HL-60 (cell line): ENCODE measurements around the gene PDE1C.
"Not testable (repeated sequence)": the region's sequence is repeated elsewhere in the genome, so short reads cannot be mapped to it uniquely, and the experiment has no call there.

Experiments
- DNase-seq, 2 experiments: peaks; one replicate each; pipeline ENCODE4 v3.0.0-alpha.2; 2010 to 2020; ENCODE audit warnings: low read depth in 1 of 2, low spot score in 1 of 2
- H3K27ac ChIP-seq: fragments of 250-450 bp; sonication (Bioruptor Pico); replicated peaks from 2 replicates; pipeline ENCODE4 v1.5.1; 2020; ENCODE audit warnings: mild to moderate bottlenecking, moderate library complexity
- H3K27me3 ChIP-seq: fragments of 250-450 bp; sonication (Bioruptor Pico); 2 replicates; pipeline ENCODE4 v1.5.1; 2021; ENCODE audit warnings: mild to moderate bottlenecking, moderate library complexity; ENCODE audit not compliant: insufficient read depth, poor library complexity, severe bottlenecking
- H3K4me3 ChIP-seq: replicated peaks from 2 replicates; pipeline ENCODE4 v1.5.1; 2011; ENCODE audit warnings: mild to moderate bottlenecking, control low read depth, low read length; ENCODE audit not compliant: insufficient read depth
- GABPA ChIP-seq: IDR thresholded peaks from 2 replicates; pipeline ENCODE4 v1.6.1; 2012; ENCODE audit warnings: low read depth
- POLR2AphosphoS5 ChIP-seq: IDR thresholded peaks from 2 replicates; pipeline ENCODE4 v1.6.1; 2012; ENCODE audit warnings: low read depth
- SPI1 ChIP-seq: IDR thresholded peaks from 2 replicates; pipeline ENCODE4 v1.6.1; 2012; ENCODE audit warnings: low read depth, mild to moderate bottlenecking, borderline replicate concordance
- TF ChIP-seq, protein P1 (sequence below): IDR thresholded peaks from 2 replicates; pipeline ENCODE4 v1.6.1; 2012; ENCODE audit warnings: low read depth; ENCODE audit not compliant: insufficient replicate concordance
- TF ChIP-seq, protein P2 (sequence below): IDR thresholded peaks from one replicate; pipeline ENCODE4 v1.5.1; 2011; ENCODE audit warnings: low read length, control low read depth, inconsistent platforms; ENCODE audit not compliant: insufficient read depth

The PDE1C gene

DNA sequence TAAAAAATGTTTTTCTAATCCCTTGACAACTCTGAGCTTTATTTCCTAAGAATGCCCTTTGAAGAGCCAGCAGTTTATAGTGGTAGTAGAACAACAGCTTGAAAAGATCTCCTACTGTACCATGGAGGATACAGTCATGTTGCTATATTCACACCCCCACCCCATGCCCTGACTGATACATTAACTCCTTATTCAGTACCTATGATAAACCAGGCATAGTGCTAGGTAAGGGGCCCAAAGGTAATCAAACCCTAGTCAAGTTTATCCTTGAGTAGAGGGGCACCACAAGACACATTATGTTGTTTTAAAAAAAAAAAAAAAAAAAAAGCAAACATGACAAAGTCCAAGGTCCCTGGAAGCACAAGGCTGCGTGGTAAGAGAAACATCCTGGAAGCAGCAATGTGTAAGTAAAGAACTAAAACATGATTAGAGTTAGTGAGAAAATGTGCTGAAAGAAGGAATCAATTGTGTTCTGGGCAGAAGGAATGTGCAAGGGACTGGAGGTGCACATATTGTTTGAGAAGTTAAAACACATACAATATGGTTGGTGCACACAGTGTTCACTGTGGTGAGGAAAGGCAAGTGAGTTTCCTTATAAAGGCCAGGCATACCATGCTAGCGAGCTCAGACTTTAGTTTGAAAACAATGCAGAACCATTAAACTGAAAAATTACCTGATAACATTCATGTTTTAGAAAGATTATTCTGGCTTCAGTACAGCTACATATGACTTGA is 51.2 kb downstream of the PDE1C start:
- Histone ChIP-seq H3K27me3 (peaks cover 7% of the 10 kb centered on the region), H3K4me3 (no peak overlapping the region), H3K27ac (no peak overlapping the region)
- TF ChIP-seq GABPA (no peak), POLR2AphosphoS5 (no peak), SPI1 (no peak)
- TF ChIP-seq, protein P1, sequence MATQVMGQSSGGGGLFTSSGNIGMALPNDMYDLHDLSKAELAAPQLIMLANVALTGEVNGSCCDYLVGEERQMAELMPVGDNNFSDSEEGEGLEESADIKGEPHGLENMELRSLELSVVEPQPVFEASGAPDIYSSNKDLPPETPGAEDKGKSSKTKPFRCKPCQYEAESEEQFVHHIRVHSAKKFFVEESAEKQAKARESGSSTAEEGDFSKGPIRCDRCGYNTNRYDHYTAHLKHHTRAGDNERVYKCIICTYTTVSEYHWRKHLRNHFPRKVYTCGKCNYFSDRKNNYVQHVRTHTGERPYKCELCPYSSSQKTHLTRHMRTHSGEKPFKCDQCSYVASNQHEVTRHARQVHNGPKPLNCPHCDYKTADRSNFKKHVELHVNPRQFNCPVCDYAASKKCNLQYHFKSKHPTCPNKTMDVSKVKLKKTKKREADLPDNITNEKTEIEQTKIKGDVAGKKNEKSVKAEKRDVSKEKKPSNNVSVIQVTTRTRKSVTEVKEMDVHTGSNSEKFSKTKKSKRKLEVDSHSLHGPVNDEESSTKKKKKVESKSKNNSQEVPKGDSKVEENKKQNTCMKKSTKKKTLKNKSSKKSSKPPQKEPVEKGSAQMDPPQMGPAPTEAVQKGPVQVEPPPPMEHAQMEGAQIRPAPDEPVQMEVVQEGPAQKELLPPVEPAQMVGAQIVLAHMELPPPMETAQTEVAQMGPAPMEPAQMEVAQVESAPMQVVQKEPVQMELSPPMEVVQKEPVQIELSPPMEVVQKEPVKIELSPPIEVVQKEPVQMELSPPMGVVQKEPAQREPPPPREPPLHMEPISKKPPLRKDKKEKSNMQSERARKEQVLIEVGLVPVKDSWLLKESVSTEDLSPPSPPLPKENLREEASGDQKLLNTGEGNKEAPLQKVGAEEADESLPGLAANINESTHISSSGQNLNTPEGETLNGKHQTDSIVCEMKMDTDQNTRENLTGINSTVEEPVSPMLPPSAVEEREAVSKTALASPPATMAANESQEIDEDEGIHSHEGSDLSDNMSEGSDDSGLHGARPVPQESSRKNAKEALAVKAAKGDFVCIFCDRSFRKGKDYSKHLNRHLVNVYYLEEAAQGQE = no peak
- TF ChIP-seq, protein P2, sequence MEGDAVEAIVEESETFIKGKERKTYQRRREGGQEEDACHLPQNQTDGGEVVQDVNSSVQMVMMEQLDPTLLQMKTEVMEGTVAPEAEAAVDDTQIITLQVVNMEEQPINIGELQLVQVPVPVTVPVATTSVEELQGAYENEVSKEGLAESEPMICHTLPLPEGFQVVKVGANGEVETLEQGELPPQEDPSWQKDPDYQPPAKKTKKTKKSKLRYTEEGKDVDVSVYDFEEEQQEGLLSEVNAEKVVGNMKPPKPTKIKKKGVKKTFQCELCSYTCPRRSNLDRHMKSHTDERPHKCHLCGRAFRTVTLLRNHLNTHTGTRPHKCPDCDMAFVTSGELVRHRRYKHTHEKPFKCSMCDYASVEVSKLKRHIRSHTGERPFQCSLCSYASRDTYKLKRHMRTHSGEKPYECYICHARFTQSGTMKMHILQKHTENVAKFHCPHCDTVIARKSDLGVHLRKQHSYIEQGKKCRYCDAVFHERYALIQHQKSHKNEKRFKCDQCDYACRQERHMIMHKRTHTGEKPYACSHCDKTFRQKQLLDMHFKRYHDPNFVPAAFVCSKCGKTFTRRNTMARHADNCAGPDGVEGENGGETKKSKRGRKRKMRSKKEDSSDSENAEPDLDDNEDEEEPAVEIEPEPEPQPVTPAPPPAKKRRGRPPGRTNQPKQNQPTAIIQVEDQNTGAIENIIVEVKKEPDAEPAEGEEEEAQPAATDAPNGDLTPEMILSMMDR = no peak
- DNase-seq = no peak

DNA sequence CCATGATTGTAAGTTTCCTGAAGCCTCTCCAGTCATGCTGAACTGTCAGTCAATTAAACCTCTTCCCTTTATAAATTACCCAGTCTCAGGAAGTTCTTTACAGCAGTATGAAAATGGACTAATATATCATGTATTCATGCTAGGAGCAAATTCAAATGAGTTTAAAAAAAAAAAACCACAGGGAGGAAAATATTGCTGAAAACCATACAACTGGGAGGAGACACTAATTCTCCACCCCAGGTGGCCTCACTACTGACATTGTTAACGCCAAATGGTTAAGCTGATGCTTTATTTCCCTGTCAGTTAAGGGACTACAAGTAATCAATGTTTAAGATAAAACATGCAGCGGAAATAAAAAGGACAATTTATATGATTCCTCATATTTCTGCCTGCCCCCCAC is 55.1 kb downstream of the PDE1C start:
- TF ChIP-seq, protein P1 = no peak
- TF ChIP-seq, protein P2 = no peak
- TF ChIP-seq GABPA (no peak), POLR2AphosphoS5 (no peak), SPI1 (no peak)
- Histone ChIP-seq H3K27ac (no peak overlapping the region), H3K27me3 (no peaks in the 10 kb centered on the region), H3K4me3 (no peak overlapping the region)
- DNase-seq = no peak

DNA sequence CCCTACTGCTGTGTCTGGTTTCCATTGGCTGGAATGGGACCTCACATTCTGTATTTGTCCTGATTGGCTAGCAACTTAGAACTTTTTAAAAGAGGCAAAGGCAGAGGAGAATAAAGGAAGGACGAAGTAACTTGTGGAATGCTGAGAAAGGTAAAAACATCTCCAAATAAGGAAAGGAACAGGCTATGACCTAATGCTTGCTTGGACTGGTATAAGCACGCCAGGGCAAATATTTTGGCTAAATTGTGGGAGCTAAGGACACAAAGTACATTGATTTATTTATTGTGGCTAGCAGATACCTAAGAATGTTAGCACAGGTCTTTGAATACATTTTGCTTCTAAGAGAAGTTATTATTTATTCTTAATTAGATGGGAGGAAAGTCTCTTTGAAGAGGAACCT is 56.7 kb downstream of the PDE1C start:
- not testable (repeated sequence) for H3K27me3 ChIP-seq, H3K4me3 ChIP-seq, H3K27ac ChIP-seq, DNase-seq

DNA sequence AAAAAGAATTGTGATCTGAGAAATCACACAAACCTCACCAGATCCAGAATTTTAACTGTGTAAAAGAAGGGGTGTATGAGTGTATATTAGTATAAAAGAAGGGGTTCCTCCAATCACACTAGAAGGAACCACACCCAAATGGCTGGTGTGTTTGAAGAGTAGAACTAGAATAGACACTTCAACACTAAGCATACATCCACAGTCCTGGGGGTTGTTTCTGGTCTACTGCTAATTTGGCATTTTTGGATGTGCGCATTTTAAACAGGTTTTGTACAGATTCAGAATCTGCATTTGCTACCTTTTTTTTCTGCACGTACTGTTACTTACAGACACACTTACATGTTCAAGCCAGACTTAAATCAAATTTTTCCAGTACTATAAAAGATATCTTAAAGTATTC is 64.6 kb downstream of the PDE1C start:
- TF ChIP-seq, protein P1 = no peak
- Histone ChIP-seq H3K27me3 (no peaks in the 10 kb centered on the region), H3K27ac (no peak overlapping the region)

More for the DNA sequence above, 64.6 kb downstream of the PDE1C start:
- H3K4me3 ChIP-seq = no peak overlapping the region
- DNase-seq = no peak
